Omental fat pad (tissue), 4 donors: ENCODE measurements around the gene ZFYVE28. TPM values are rescaled to one million over a fixed set of nuclear protein-coding genes. Genes with fewer than 3 reads are reported as not detected.

Experiments
- ATAC-seq: fragments of 150-250 bp; one replicate; pipeline ENCODE4 v1.9.1; 2016; ENCODE audit warnings: mild to moderate bottlenecking, moderate library complexity; ENCODE audit not compliant: low FRiP score
- DNase-seq: peaks from one replicate; pipeline ENCODE4 v3.0.0-alpha.2; 2019; ENCODE audit warnings: low spot score
- total RNA-seq, 4 donors: library from RNA; depleted of rRNA; stranded (reverse); fragments of >200 nt; gene quantifications; one replicate each; pipeline ENCODE4 v1.1.0, GENCODE V29; 2016
- TF ChIP-seq, protein P1 (sequence below), 3 donors: fragments of 450-650 bp; IDR thresholded peaks; one replicate each; pipeline ENCODE4 v1.5.1; 2016 to 2017; ENCODE audit warnings: antibody characterized with exemption in 3 of 3, mild to moderate bottlenecking in 3 of 3, moderate library complexity in 2 of 3

Gene ZFYVE28
- total RNA-seq, 4 donors from 2014 or later = 7.1 to 24.5 (median 16.7) TPM

DNA sequence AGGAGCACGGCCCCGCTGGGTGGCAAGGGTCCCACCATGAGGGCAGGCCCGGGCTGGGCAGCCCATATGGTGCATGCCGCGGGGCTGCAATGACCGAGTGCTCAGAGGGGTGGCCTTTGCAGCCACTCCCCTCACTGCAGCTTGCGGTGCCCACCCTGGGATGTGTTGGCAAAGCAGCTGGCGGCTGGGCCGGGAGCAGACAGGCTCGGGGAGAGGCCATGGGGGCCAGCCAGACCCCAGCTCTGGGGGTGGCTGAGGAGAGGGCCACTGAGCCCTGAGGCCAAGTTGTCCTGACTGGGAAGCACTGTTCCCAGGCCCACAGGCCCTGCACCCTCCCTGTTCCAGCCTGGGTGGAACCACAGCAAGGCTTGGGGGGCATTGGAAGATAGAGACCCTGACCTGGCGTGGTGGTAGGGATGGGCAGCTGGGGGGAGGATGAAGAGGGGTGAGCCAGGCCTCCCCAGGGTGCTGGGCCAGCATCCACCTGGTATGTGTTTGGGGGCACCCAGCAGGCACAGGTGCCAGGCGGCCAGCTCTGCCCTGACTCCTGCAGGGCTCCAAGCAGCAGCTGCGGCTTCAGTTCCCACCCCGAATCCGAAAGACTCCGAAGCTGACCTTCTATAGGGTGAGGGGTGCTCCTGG, 32.1 kb upstream of the ZFYVE28 start:
- DNase-seq = no peak
- ATAC-seq = no peak
- TF ChIP-seq, protein P1, sequence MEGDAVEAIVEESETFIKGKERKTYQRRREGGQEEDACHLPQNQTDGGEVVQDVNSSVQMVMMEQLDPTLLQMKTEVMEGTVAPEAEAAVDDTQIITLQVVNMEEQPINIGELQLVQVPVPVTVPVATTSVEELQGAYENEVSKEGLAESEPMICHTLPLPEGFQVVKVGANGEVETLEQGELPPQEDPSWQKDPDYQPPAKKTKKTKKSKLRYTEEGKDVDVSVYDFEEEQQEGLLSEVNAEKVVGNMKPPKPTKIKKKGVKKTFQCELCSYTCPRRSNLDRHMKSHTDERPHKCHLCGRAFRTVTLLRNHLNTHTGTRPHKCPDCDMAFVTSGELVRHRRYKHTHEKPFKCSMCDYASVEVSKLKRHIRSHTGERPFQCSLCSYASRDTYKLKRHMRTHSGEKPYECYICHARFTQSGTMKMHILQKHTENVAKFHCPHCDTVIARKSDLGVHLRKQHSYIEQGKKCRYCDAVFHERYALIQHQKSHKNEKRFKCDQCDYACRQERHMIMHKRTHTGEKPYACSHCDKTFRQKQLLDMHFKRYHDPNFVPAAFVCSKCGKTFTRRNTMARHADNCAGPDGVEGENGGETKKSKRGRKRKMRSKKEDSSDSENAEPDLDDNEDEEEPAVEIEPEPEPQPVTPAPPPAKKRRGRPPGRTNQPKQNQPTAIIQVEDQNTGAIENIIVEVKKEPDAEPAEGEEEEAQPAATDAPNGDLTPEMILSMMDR (IDR thresholded peaks at IDR 0.05) = no peak

DNA sequence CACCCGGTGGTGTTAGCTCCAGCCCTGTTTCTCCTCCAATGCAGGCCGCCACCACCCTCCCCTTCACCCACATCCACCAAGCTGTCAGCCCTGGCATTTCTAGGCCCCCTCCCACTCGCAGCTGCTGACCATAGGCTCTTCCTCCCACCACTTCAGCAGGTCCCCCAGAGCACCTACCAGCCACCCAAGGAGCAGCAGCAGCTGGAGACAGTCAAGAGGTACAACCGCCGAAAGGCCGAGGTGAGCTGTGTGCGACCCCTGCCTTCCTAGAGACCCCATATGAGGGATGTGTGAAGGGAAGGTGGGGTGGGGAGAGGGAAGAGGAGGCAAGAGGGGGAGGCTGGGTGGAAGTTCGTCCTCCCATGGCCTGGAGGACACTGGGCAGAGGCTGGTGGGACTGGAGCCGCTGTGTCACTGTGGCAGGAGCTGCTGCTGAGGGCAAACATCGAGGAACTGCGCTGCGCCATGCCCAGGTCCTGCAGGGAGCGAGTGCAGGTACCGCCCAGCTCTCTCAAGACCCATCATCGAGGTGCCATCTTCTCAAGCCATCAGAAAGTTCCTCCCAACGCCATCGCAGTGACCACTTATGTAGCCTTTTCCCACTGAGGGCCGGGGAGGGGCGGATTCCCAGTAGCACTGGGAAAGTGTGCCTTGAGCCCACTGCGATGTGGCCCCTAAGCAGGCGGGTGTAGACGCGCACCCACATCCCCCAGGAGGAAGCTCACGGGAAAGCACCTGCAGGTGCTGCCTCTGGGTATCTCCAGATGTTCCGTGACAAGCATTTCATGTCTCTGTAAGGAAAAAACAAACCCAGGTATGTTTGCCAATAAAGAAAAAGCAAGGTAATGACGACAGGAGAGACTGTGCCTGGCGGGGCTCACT, 31.3 kb upstream of the ZFYVE28 start:
- DNase-seq (no peak), ATAC-seq (no peak)
- TF ChIP-seq, protein P1 (IDR thresholded peaks at IDR 0.05) = no peak

- TF ChIP-seq, protein P1 (IDR thresholded peaks at IDR 0.05) = no peak
- ATAC-seq = no peak
- DNase-seq = no peak
Observed at GRCh38 chr4:2449051-2449450, 30.6 kb upstream of the ZFYVE28 start.

DNA sequence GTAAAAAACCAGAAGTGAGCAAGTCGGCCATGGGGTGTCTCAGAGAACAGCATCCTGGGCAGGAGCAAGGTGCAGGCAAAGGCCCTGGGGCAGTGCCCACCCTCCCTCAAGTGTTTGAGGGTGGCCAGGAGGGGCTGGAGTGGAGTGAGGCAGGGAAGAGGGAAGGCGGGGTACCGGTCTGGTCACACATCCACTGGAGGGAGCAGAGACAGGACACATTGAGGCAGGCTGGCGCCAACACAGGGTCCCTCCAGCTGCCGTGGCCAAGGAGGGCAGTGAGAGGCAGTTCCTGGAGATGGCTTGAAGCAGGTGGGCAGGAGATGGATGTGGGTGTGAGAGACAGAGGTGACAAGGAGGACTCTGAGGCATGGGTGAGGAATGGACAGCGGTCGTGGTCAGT, 30.1 kb upstream of the ZFYVE28 start:
- ATAC-seq (no peak), DNase-seq (no peak)
- TF ChIP-seq, protein P1 (IDR thresholded peaks at IDR 0.05) = no peak

GRCh38 chr4:2446656-2447564, 28.5 kb upstream of the ZFYVE28 start:
- TF ChIP-seq, protein P1 (IDR thresholded peaks at IDR 0.05) = no peak
- ATAC-seq (no peak), DNase-seq (no peak)

GRCh38 chr4:2445571-2445970, 27.1 kb upstream of the ZFYVE28 start:
- TF ChIP-seq, protein P1 (IDR thresholded peaks at IDR 0.05) = no peak
- no peak for ATAC-seq
- DNase-seq = no peak
